Hepatocyte (in vitro differentiated cells): ENCODE measurements around the gene STX8.

ENCODE experiments used
- CTCF ChIP-seq: fragments of 200-600 bp; sonication (generic); IDR thresholded peaks from 2 replicates; pipeline ENCODE4 v1.5.1; 2016; ENCODE audit warnings: antibody characterized with exemption, mild to moderate bottlenecking; ENCODE audit not compliant: poor library complexity
- EZH2 ChIP-seq: fragments of 200-600 bp; sonication (generic); IDR thresholded peaks from 2 replicates; pipeline ENCODE4 v1.6.1; 2016; ENCODE audit warnings: antibody characterized with exemption, mild to moderate bottlenecking, borderline replicate concordance
- EZH2phosphoT487 ChIP-seq: fragments of 200-600 bp; sonication (generic); IDR thresholded peaks from one replicate; pipeline ENCODE4 v1.6.1; 2018; ENCODE audit warnings: antibody characterized with exemption, mild to moderate bottlenecking, low read depth, moderate library complexity; ENCODE audit not compliant: unreplicated experiment, severe bottlenecking

- TF ChIP-seq CTCF (no peak), EZH2 (no peak), EZH2phosphoT487 (no peak)
These were observed 314.3 kb downstream of the STX8 start for GRCh38 chr17:9261081-9262012.
